Stimulated activated CD8-positive, alpha-beta memory T cell treated with anti-CD3 and anti-CD28 coated beads, Interleukin-4, amount 100 ng/mL, for 4 hours (primary cell): ENCODE data around the gene MTCL1.

Experiments
- DNase-seq, 2 donors: peaks; one replicate each; pipeline ENCODE4 v3.0.0-alpha.2; 2020; ENCODE audit warnings: low read depth in 2 of 2, low spot score in 1 of 2

Gene MTCL1

DNA sequence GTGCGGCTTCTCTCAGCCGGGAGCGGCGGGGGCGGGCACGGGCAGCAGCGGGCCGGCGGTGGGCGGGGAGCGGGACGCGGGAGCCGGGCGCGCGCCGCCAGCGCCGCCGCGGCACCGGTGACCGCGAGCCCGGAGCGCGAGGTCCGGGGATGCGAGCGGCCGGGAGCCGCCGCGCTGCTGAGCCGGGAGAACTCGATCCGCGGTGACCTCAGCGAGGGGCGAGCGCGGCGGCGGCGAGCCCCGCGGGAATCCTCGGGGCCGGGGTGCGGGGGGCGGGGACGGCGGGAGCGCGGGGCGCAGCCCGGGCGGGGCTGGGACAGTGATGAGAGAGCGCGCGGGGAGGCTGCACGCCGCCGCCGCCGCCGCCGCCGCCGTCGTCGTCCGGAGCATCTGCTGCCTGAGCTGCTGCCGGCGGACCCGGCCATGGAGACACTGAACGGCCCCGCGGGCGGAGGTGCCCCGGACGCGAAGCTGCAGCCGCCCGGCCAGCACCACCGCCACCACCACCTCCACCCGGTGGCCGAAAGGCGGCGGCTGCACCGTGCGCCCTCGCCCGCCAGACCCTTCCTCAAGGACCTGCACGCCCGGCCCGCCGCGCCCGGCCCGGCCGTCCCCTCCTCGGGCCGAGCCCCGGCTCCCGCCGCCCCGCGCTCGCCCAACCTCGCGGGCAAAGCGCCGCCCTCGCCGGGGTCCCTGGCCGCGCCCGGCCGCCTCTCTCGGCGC, at the start of gene MTCL1:
Gene MTCL1, plus strand, starts transcription at position 319 of the 723 bp plus-strand sequence. Its CDS starts 105 bp downstream, at position 424.
- DNase-seq: no peak

DNA sequence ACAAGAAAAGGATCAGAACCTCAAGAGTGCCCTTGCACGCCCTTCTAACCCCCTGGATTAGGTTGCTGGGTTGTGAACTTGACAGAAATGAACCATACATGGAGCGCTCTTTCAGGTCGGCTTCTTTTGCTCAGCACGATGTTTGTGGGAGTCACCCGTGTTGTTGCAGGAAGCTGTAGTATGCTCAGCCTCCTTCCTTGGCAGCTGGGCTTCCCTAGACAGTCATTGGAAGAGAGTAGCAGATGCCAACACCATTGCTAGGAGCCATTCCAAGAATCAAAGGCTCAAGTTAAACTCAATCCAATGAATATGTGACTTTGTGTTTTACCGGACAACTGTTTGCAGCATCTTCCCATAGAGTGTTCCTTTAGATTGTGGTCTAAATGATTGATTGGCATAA, 49.1 kb upstream of the MTCL1 start:
- DNase-seq: no peak

DNA sequence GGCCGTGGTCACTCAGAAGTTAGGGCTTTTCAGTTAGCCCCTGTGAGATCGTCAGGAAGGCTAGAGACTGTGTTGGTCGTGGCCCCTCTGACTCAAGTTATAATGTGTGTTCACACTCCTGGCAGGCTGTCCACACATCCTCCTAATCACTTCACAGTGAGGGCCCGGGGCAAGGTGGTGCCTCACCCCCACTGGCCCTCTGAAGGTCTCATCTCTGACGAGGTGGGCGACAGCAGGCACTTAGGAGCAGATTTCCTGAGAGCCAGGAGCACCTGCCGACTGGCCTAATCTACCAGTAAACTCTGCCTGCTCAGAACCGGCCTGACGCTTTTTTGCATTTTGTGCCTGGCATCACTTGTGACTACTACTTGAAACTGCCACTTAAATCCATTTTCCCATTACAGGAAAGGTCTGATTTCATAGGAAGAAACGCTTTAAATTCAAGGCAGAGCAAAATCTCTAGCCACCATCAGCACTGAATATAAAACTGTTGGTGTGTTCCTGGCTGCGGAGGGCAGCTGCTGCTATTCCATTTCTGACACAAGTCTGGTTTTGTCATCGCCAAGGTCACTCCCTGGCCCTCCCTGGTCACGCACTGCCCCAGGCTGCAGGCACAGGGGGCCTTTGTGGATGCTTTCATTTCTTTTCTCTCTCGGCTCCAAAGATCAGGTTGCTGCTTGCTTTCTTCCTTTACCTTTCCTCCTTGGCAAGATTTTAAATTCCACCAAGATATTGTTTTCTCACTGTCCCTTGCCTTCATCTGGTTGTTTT, 48.1 kb upstream of the MTCL1 start:
- DNase-seq: no peak

DNA sequence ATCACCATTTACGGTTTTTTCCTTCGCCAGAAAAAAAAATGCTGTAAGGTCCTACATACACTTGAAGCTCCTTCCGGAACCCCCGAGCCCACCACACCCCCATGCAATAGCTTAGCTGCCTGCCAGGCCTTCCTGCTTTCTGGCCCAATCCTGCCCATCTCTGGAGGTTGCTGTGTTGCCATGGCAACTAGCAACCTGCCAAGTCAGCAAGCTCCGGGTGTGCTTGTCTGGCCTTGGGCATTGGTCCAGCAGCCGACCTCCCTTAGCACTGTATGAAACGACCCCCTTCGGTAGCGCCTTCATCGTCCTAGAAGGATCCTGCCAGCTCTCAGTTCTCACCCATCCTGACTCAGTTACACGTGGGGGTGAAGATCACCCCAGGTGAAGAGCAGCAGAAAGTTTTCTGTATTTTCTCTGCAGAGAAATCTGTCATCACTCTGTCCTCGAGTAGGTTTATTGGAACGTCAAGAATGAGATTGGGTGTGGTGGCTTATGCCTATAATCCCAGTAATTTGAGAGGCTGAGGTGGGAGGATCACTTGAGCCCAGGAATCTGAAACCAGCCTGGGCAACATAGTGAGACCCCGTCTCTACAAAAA, 47.4 kb upstream of the MTCL1 start:
- no peak for DNase-seq

DNA sequence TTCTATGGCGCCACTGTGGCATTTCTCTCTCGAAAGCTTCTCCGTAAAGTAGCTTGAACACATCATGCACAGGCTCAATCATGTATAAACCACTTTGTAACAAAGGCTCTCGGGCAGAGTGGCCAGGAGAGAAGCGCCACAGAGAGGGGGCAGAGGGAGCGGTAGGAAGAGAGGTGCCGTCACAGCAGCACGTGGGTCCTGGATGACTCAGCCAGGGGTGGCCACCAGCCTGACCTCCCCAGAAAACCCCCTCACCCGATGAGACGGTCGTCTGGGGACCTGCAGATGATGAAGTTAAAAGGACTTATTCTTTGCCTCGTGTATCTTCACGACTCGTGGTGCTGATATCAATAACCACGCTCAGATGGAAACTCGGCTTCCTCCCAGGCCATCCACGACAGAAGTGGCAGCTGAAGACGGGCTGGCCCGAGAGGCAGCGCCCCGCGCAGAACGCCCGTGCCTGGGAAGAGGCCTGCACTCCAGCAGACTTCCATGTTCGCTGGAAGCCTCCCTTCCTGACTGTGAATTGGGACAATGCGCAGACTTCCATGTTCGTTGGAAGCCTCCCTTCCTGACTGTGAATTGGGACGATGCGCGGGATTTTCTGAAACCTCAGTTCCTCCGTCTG, 46.4 kb upstream of the MTCL1 start:
- no peak for DNase-seq

DNA sequence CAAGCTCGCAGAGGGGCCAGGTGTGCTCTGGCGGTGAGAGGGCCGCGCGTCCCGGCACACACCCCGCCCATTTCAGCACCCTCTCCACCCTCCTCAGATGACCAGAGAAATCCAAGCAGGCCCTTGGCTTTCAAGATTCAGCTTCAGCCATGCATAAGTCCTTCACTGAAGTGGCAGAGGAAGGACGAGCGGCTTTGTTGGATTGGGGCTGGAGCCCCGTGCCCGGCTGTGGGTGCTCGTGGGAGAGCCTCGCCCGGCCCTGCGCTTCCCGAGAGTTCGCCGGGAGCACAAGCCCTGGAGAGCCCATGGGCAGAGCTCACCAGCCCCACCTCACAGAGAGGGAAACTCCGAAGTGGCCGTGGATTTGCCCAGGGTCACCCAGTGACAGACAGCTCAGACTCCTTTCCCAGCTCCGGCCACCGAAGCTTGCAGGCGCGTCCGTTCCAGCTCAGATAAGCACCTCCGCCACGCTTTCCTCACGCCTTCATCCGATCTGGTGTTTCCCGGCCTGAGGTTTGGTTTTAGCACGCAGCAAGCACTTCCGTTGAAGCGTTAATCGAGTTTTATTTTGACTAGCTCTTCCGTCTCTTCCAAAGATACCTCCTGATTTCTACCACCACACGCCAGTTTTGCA, 45.6 kb upstream of the MTCL1 start:
- DNase-seq: no peak

DNA sequence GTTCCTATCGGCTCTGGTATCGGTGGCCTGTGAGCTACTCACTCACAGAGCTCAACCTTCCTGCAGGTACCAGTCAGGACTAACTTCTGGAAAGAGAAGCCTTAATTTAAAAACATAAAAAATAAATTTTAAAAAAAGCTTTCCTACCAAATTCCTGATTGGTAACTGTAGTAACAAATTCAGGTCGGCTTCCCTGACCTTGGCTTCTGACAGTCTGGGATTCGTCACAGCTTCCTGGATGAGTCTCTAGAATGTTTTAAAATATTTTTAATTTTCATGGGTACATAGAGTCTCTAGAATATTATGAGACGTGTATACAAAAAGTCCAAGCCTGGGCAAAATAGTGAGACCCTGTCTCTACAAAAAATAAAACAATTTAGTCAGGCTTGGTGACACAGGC, 45.0 kb upstream of the MTCL1 start:
- no peak for DNase-seq

DNA sequence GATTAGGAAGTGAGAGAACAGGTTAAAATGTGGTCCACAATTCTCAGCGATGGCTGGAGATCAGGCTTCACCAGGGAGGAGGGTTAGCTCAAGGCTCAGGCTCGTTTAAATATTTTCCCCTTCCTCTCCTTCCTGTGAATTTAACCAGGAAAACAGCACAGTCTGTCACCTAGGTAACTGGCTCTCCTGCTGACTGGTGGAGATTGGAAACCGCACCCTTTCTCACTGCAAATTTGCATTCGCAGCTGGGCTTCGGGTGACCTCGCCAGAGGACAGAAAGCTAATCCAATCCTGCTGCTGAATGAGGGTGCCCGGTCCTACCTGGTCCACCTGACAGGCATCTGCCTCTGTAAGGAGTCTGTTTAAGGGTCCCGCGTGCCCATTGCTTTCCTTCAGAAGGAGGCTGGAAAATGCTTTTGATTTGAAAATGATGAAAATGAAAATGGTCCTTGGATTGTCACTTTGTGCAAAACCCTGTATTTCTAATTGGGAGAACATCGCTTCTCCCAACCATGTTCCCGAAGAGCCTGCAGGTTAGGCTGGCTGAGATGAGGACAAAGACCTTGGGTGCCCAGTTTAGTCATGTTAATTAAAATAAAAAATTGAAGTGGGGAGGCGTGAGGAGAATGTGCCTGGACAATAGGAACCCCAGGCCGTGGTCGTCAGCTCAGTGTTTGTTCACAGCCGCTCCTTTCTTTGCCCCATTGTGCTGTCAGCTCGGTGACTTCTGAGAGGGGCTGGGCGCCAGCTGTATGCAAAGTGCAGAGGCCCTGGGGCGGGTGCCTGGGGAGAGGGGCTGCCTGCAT, 43.4 kb upstream of the MTCL1 start:
- no peak for DNase-seq

DNA sequence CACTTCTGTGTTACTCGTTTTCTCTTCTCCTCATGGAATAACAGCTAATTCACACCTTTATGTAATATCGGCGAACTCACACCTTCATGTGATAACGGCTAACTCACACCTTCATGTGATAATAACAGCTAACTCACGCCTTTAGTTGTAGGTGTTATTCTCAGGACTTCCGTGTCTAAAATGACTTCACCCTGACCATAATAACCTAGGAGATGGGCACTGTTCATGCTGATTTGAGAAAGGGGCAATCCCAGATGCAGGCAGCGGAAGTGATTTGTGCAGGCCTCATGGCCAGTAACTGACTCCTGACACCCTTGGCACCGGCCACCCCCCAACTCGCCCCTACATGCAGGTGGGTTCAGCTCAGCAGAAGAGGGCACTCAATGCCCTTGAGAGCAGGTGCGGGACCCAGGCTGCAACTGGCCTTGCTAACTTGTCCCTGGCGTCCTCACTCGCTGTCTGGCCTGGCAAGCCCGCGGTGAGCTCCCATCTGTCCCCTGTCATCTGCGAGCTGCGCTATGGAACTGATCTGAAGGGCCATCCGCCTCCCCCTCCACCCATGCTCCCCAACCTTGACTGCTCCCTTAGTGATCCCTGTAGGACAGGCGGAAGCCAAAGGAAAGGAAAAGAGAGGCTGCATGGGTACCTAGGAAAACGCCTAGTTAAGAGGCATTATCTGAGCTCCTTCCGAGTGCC, 42.6 kb upstream of the MTCL1 start:
- no peak for DNase-seq

DNA sequence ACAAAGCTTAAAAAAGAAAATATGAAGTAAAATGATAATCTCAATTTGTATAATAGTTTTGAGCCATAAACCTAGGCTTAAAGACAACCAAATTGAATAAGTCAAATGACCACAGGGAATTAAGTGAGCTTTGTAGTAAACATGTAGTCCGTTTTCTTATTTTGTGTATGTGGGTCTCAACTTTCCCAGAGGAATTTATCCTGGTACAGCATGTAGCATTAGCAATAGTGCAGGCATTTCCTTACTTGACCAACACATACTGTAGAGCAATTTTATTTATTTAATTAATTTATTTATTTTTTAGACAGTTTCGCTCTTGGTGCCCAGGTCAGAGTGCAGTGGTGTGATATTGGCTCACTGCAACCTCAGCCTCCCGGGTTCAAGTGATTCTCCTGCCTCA, 37.5 kb upstream of the MTCL1 start:
- no peak for DNase-seq

DNA sequence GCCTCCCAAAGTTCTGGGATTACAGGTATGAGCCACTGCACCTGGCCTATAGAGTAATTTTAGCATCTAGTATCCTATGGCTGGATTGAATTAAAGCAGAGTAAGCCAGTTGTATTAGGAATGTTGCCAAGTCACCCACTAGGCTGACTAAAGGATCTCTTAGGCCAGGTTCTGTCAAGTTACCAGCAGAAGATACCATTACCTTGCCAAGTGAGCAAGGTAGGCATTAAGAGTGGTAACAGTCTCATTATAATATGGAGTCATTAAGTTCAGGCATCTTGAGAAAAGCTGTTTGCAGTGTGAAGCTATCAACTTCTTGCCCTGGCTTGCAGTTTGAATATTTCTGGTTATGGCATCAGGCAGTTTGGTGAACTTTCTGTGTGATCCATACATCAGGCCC, 37.0 kb upstream of the MTCL1 start:
- no peak for DNase-seq

DNA sequence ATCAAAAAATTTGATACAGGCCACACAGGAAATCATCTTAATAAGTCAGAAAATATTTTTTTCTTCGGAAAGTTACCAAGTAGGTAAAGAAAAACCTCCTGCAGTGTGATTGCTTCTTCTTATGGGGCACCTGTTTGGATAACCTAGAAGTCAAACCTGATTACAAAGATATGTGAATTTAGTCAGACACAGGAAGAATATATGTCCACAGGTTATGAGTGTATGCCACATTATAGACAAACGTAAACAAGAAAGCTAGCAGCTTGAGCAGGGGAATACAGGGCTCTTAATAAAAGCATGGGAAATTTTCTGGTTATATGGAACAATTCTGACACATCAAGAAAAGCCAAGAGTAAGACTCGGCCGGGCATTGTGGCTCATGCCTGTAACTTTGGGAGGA, 35.8 kb upstream of the MTCL1 start:
- DNase-seq: no peak

DNA sequence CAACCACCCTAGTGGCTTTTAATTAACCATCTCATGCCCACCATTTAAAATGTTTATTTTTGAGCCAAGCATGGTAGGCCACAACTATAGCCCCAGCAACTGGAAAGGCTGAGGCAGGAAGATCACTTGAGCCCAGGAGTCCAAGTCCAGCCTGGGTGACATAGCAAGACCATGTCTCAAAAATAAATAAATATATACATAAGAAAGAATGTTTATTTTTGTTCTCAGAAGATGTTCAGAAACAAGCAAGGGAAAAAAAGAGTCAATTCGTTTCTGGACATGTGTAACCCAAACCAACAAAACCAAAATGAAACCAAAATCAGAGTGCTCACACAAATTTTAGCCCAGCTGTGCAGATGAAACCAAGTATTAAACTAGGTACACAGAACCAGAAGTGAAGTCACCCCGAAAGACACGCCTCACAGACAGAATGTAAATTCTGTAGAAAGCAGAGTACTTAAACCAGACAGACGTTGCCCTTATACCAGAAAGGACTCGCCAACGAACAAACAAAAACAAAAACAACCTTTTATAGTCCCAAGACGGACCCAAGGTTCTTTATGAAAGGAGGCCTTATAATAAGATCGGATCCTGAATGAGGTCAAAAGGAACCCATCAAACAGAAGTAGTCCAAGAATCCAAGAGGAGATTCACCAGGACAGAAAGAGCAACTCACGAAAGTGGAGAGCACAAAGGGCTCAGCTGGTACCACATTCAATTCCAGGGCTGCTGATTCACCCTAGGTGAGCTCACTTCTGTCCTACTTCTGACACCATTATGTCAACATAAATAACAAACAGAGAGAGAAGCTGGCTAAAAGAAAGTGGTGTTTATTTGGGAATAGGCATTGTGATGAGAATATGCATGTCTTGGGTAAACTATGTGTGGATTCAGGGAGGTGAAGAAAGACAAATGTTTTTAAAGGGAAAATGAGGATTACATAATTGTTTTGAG, 31.8 kb upstream of the MTCL1 start:
- DNase-seq: no peak

DNA sequence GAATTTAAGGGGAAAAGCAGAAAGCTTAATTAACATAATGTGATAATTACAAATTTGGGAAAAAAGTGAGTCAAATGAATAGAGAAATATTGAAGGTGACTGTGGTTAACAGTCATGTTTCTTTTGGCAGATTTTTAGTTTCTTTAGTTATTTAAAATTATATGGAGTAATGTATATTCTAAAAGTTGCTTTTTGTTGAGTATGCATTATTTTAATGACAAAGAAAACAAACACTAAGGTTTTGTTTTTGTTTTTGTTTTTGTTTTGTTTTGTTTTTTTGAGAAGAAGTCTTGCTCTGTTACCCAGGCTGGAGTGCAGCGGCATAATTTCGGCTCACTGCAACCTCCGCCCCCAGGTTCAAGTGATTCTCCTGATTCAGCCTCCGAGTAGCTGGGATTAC, 30.3 kb upstream of the MTCL1 start:
- DNase-seq: no peak

DNA sequence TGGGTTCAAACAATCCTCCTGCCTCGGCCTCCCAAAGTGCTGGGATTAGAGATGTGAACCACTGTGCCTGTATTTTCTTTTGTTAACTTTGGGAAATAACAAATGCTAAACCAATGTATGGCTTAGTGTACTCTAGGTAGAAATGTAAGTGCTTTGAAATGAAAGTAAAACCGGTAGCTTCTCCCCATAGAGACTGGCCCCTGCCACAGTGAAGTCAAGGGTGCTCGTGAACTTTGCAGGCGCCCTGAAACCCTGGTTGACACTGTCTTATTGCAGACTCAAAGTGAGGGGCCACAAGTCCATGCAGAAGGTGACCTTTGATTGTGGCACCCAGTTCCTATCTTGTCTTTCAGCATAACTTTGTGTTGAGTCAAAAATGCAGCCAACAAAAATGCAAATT, 24.2 kb upstream of the MTCL1 start:
- DNase-seq: no peak

DNA sequence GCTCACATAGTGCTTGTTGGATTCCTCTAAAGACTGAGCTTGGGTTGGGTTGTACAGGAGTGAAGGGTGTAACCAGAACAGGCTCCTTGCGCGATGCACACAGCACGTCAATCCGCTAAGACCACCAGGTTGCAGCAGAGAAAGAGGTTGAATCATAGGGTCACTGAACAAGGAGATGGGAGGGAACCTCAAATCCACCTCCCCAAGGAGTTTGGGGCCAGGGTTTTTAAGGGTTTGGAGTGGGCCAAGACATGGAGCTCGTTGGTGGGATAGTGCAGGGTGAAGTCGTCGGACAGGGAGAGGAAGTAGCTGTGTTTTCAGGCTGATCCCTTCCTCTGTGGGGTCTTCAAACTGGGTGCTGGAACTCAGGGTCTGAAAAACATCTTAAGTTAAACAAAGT, 20.8 kb upstream of the MTCL1 start:
- DNase-seq: no peak

DNA sequence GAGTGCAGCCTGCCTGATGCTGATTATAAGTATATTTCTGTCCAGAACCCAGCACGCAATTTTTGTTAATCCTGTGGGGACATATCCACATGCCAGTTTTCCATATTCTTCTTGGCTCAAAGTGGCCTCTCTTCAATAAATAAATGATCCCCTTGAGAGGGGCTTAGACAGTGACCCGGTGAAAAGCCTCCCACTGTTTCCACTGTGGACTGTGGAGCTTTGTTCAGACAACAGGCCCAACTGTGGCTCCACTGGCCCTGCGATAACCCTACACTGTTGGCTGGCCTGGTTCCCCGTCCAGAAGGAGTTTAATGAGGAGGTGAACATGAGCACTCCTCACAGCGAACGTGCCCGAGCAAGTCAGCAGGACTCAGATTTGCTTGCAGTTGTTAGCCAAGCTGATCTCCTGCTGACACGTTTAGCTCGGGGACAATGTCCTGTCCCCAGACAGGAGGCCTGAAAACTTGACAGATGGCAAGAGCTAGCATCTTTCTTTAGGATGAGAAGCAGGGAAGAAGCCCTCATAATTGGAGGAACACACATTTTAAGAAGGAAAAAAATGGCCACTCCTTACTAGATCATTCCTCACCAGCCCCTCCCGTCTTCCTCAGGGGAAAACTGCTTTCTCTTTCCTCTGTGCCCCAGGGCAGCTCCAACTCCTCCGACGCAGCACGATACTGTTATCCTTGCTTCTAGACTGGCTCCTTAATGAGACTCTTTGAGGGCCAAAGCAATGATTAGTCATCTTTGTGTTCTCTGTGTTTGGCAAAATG, 20.0 kb upstream of the MTCL1 start:
- DNase-seq: no peak

DNA sequence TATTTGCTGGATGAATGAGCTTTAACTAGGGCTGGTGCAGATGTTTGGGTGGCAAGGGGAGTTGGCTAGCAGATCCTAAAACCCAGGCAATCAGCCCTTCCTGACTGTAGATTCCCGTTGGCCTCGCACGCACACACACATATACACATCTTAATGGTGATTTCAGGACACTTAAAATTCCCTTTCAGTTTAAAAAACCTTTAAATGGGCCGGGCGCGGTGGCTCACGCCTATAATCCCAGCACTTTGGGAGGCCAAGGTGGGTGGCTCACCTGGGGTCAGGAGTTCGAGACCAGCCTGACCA, 19.5 kb upstream of the MTCL1 start:
- DNase-seq: no peak
